Subcutaneous preadipocyte (primary cell): Measurements from ENCODE around the gene C1QTNF5. TPM values are rescaled to one million over a fixed set of nuclear protein-coding genes. Genes with fewer than 3 reads are reported as not detected.

Experiments
- small RNA-seq: library from RNA; depleted of rRNA; stranded (forward); fragments of <200 nt; gene quantifications from one replicate; pipeline ENCODE3, GENCODE V24; 2012
- total RNA-seq: library from RNA; depleted of rRNA; stranded (reverse); fragments of >200 nt; gene quantifications from 2 replicates; pipeline ENCODE4 v1.2.3, GENCODE V29; 2012

C1QTNF5 gene, protein sequence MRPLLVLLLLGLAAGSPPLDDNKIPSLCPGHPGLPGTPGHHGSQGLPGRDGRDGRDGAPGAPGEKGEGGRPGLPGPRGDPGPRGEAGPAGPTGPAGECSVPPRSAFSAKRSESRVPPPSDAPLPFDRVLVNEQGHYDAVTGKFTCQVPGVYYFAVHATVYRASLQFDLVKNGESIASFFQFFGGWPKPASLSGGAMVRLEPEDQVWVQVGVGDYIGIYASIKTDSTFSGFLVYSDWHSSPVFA
- total RNA-seq = 0.39 and 0.73 TPM in 2 replicates

DNA sequence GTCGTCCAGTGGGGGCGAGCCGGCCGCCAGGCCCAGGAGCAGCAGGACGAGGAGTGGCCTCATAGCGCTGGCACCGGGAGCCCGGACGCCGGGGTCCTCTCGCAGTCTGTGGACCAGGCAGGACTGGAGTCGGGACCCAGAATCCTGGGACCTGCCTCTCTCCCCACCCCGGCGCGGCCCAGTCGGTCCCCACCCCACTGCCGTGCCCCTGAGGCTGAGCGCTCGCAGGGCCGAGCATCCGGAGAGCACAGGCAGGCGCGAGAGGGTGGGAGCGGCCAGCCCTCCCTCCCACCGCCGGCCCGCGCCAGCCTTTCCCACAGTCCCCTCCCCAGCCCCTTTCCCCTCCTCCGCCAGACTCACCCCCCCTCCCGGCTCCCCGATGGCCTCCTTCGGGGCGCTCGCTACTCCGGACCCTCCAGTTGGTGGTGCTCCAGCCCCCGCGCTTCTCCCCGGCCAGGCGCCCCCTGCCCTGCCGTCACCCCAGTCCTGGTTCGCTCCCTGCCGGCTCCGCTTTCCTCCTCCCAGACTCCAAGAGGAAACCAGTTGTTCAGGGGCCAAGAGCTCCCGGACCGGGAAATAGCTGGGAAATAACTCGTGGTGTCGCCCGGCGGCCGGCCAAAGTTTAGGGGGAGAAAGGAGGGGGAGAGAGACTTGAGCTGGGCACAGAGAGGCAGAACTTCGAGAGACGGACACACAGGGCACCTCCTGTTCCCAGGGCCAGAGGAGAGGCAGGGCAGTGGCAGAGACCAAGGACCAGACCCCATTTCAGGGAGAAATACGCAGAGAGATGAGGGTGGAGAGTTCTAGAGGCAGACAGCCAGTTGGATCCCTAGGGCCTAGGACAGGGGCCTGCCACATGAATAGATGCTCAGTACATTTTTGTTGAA is at the start of gene C1QTNF5:
Gene C1QTNF5, minus strand, starts transcription at position 549 of the 887 bp plus-strand sequence. Its CDS starts 486 bp downstream, at position 63.

DNA sequence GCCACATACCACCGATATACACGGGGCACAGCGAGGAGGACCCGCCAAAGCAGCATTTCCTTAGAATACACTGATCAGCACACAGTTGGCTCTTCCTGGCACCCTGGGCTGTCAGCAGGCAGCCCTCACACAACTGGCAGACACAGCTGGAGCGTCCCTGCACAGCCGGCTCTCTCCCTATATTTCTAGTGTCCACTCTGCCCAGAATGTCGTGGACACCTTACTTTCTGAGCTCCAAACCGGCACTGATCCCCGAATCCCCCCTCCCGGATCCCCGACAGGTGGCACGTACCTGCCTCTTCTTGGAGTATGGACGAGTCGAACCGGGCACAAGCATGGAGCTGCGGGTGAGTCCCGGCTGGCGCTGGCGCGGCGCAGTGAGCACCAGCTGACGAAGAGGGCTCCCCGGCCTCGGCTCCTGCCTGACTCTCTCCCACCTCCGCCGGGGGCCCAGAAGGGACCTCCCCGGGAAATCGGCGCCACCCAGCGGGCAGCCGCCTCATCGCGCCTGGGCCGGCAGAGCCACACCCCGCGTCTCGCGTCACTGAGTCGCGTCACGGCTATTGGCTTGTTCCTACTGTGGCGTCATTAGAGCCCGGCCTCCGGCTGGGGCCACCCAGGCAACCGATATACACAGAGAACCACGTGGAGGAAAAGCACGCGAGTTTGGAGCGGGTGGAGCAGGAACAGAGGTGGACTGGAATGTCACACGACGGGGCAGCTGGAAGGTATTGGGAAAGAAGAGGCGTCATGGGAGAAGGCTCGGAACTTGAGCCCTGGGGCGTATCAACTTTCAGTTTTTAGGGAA is 40.7 kb upstream of the C1QTNF5 start, which contains the start of gene USP2:
Gene USP2, minus strand, starts transcription at position 510 of the 808 bp plus-strand sequence. CDS start 8,210 bp downstream, outside the sequence.

DNA sequence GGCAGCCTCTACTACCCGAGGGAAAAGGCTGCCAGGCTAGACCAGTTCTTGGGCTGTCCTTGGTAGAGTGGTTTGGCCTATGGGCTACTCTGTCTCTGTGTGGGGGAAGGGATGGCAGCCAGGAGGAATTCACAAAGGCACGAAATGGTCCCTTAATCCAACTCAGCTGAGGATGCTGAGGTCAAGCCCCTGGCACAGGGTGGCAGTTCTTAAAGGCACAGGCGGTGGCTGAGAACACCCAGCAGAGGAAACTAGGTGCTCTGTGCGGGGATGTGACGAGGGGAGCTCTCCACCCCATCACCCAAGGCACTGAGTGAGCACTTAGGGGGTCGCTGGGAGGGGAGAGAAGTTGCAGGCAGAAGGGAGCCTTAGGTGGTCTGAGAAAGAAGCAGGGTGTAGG is 5.9 kb upstream of the C1QTNF5 start, which contains the start of gene MFRP:
Gene MFRP, minus strand, starts transcription at position 101 of the 400 bp plus-strand sequence. CDS start 192 bp downstream, outside the sequence.

DNA sequence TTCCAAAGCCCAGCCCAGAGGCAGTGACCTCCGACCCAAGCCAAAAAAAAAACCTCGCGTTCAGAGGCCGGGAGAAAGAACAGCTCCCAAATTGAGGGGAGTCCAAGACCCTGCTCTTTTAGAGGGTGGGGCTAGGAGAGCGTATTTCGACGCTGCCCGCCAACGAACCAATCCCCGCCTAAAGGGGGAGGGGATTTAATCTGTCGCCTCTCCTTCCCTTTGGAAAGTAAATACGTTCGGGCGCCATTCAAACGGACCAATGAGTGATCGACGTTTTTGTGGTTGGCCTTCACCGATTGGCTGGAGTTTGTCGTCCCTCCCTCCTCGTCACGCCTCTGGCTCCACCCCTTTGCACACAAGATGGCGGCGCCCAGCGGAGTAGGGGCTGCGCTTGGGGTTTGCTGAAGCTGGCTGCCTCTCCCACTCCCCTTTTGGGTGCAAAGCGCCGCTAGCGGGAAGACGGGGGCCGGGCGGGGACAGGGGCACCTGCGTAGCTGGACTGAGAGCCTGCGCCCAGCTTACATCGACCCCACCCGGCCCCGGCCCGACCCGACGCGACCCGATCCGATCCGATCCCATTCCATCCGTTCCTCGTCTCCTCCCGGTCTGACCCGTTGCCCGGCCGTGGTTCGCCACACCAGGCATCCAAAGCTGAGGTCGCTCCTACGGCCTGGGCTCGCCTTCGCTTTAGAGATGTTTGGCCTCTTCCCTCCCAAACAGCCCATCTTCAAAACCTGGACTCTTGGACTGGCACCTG is 6.3 kb downstream of the C1QTNF5 start, which contains the start of gene RNF26:
Gene RNF26, plus strand, starts transcription at position 354 of the 757 bp plus-strand sequence. CDS start 596 bp downstream, outside the sequence.

DNA sequence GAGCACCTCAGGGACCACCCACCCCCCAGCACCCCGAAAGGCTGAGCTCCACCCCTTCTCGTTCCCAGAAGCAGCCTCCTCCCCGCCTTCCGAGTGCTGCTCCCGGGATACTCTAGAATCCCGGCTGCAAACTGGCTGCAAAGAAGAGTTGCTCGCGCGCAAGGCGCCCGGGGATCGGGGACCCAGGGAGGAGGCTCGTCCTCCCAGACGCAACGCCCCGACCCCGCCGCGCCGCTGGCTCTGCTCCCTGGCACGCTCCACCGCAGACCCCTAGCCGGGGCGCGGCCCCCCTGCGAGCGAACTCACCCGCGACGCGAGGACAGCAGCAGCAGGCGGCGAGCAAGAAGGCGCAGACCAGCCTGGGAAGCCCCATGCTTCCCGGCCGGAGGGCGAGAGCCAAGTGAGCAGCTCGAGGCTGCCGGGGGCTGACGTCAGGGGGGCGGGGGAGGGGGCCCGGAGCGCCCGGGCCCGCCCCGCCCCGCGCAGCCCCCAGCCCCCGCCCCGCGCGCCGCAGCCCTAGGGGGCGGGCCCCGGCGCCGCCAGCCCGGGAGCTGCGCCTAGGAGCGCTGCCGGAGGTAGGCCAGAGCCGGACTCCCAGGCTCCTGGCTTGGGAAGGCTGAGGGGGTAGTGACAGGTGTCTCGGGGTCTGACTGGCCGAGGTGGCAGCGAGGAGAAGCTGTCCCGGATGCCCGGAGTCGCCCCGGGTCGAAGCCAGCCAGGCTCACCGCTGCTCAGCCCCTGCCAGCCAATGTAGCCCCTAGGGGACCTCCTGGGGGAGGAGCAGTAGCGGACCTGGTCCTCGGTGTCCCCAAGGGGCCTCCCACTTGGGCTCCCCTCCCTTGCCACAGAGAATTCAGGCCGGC is 23.7 kb downstream of the C1QTNF5 start, which contains the start of gene MCAM:
Gene MCAM, minus strand, starts transcription at position 402 of the 863 bp plus-strand sequence. Its CDS starts 29 bp downstream, at position 373.

Small RNA genes lying within 50 kb of the gene (small RNA-seq; reads per million reads assigned to genes)
- gene RF01225 (not detected), gene RNU6-262P (not detected)

Other genes with a start within 250 kb of the C1QTNF5 start
- gene DPAGT1, start 239.0 kb downstream of the C1QTNF5 start, total RNA-seq = 25.4 and 26.8 TPM in 2 replicates
- 1.5 and 4.5 TPM in 2 replicates for gene C2CD2L, start 233.5 kb downstream of the C1QTNF5 start, total RNA-seq
- gene HINFP, start 219.3 kb downstream of the C1QTNF5 start, total RNA-seq = 12.9 and 16.2 TPM in 2 replicates
- under 0.01 TPM in 2 replicates for gene ABCG4, start 191.8 kb downstream of the C1QTNF5 start, total RNA-seq
- 10.0 and 12.5 TPM in 2 replicates for gene NLRX1, start 172.2 kb downstream of the C1QTNF5 start, total RNA-seq
- gene NHERF4, start 155.4 kb downstream of the C1QTNF5 start, total RNA-seq = not detected in 2 replicates
- 8.1 and 11.7 TPM in 2 replicates for gene CBL, start 134.5 kb downstream of the C1QTNF5 start, total RNA-seq
- gene MCAM, start 23.8 kb downstream of the C1QTNF5 start, total RNA-seq = 0.73 and 0.98 TPM in 2 replicates
- 5.9 and 7.0 TPM in 2 replicates for gene RNF26, start 6.4 kb downstream of the C1QTNF5 start, total RNA-seq
- not detected in 2 replicates for gene MFRP, start 5.8 kb upstream of the C1QTNF5 start, total RNA-seq
- under 0.01 TPM in 1 of 2 replicates, not detected in the other for gene USP2, start 40.8 kb upstream of the C1QTNF5 start, total RNA-seq
- 8.2 and 87.5 TPM in 2 replicates for gene THY1, start 82.3 kb upstream of the C1QTNF5 start, total RNA-seq